Mucosa of stomach (tissue), 1 donor: Measurements from ENCODE around the gene OR5AC2.

Source experiments
- H3K27me3 ChIP-seq: one replicate; pipeline ENCODE4 v1.7.0; 2013; ENCODE audit warnings: mild to moderate bottlenecking, low read length; ENCODE audit not compliant: control insufficient read depth, insufficient read depth
- H3K36me3 ChIP-seq: one replicate; pipeline ENCODE4 v1.7.0; 2013; ENCODE audit warnings: low read length; ENCODE audit not compliant: control insufficient read depth, insufficient read depth
- H3K4me1 ChIP-seq: one replicate; pipeline ENCODE4 v1.7.0; 2013; ENCODE audit warnings: mild to moderate bottlenecking, low read length; ENCODE audit not compliant: control insufficient read depth, insufficient read depth
- H3K4me3 ChIP-seq: one replicate; pipeline ENCODE4 v1.7.0; 2013; ENCODE audit warnings: low read length
- H3K9ac ChIP-seq: one replicate; pipeline ENCODE4 v1.7.0; 2013; ENCODE audit warnings: mild to moderate bottlenecking, low read length, moderate library complexity
- H3K9me3 ChIP-seq: one replicate; pipeline ENCODE4 v1.7.0; 2013; ENCODE audit warnings: mild to moderate bottlenecking, low read length, moderate library complexity; ENCODE audit not compliant: control insufficient read depth
- donor health status: Pancreatic carcinoma.

The OR5AC2 gene, protein sequence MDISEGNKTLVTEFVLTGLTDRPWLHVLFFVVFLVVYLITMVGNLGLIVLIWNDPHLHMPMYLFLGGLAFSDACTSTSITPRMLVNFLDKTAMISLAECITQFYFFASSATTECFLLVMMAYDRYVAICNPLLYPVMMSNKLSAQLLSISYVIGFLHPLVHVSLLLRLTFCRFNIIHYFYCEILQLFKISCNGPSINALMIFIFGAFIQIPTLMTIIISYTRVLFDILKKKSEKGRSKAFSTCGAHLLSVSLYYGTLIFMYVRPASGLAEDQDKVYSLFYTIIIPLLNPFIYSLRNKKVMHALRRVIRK

DNA sequence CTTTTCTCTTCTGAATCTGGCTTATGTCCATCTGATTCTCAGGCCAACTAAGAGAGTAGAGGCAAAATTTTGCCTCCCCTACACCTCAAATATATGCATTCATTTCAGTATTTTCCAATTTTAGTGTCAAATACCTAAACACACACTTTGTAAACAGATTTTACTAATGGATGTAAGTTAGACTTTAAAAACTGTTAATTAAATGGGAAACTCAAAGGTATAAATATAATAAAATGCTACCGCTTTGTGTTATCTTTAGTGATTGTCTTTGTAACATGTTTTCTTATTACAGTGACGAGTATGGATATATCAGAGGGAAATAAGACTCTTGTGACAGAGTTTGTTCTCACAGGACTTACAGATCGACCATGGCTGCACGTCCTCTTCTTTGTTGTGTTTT lies at the start of gene OR5AC2:
Gene OR5AC2, plus strand, starts transcription at position 301 of the 400 bp plus-strand sequence. Its CDS starts 0 bp downstream, at position 301.
- H3K9me3 ChIP-seq: no peaks in the 10 kb centered on the region
- H3K36me3 ChIP-seq: no peaks in the 10 kb centered on the region
- no peaks in the 10 kb centered on the region for H3K4me1 ChIP-seq
- H3K9ac ChIP-seq: no peak within 1 kb of the TSS
- no peak within 1 kb of the TSS for H3K4me3 ChIP-seq
- no peaks in the 10 kb centered on the region for H3K27me3 ChIP-seq

DNA sequence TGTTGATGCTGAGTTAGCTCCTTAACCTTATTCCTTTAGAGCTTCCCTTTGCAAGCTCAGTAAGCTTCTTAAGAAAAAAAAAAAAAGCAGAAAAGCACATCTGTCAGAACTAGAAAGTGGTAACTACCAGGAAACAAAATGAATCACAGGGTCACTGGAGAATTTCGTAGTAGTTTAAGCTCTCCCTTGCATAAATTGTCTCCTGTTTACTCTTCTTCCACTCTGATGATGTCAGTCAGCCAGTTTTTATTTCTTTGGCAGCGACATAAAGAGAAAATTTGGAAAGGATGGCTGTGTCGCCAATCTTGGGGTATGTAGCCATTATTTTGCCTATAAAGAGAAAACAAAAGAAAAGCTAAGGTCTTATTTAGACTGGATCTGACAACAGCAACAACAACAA lies 48.7 kb upstream of the OR5AC2 start:
- H3K27me3 ChIP-seq: no peaks in the 10 kb centered on the region
- no peak overlapping the region for H3K4me3 ChIP-seq
- H3K36me3 ChIP-seq: no peaks in the 10 kb centered on the region
- H3K9me3 ChIP-seq: no peaks in the 10 kb centered on the region
- H3K9ac ChIP-seq: no peak overlapping the region
- H3K4me1 ChIP-seq: no peaks in the 10 kb centered on the region

DNA sequence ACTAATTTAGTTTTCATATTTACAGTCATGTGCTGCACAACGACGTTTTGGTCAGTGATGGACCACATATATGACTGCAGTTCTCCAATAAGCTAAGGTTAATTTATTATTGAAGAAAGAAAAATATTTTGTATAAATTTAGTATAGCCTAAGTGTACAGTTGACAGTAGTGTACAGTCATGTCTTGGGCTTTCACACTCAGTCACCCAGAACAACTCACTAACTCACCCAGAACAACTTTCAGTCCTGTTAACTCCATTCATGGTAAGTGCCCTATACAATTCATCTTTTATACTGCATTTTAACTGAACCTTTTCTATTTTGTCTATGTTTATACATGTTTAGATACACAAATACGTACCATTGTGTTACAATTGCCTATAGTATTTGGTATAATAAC lies 48.1 kb upstream of the OR5AC2 start:
- no peaks in the 10 kb centered on the region for H3K27me3 ChIP-seq
- no peaks in the 10 kb centered on the region for H3K9me3 ChIP-seq
- H3K36me3 ChIP-seq: no peaks in the 10 kb centered on the region
- no peak overlapping the region for H3K4me3 ChIP-seq
- H3K4me1 ChIP-seq: no peaks in the 10 kb centered on the region
- no peak overlapping the region for H3K9ac ChIP-seq

DNA sequence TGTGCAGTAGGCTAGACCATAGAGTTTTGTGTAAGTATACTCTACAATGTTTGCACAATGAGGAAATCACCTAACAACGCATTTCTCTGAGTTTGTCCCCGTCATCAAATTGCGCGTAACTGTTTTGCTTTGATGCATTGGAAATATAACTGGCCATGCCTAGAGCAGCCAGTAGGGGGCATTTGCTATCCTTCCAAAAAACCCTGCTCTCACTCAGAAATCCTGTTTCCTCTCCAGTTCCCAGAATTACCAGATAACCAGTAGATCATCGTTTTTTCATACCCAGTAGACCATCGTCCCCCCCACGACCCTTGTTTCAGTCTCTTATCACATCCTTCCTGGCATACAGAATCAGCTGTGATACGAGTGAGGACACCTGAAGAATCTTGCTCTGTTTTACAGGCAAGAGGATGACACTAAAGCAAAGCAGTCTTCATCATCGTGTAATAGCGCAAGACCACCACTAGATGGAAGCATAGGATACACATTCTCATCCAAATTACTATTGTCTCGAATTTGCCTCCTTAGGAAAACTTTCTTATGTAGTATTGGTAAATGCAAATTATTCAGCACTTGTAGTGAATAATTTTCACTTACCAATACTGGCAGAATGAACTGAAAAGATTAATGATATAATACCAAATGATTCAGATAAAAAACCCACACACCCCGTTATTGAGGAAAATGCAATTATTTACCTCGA lies 47.5 kb upstream of the OR5AC2 start:
- H3K36me3 ChIP-seq: no peaks in the 10 kb centered on the region
- no peaks in the 10 kb centered on the region for H3K27me3 ChIP-seq
- no peak overlapping the region for H3K9ac ChIP-seq
- H3K4me1 ChIP-seq: no peaks in the 10 kb centered on the region
- no peak overlapping the region for H3K4me3 ChIP-seq
- no peaks in the 10 kb centered on the region for H3K9me3 ChIP-seq

DNA sequence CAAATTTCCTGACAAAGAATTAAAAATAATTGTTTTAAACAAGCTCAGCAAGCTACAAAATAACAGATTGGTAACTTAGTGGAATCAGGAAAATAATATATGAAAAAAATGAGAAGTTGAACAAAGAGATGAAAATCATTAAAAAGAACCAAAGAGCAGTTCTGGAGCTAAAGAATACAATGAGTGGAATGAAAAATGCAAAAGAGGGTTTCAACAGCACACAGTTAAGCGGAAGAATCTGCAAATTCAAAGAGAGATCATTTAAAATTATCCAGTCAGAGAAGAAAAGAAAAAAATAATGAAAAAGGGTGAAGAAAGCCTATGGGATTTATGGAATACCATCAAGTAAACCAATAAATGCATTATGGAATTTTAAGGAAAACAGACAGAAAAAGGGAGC lies 45.6 kb upstream of the OR5AC2 start:
- no peaks in the 10 kb centered on the region for H3K27me3 ChIP-seq
- no peaks in the 10 kb centered on the region for H3K9me3 ChIP-seq
- no peak overlapping the region for H3K4me3 ChIP-seq
- H3K36me3 ChIP-seq: no peaks in the 10 kb centered on the region
- no peak overlapping the region for H3K9ac ChIP-seq
- H3K4me1 ChIP-seq: no peaks in the 10 kb centered on the region

DNA sequence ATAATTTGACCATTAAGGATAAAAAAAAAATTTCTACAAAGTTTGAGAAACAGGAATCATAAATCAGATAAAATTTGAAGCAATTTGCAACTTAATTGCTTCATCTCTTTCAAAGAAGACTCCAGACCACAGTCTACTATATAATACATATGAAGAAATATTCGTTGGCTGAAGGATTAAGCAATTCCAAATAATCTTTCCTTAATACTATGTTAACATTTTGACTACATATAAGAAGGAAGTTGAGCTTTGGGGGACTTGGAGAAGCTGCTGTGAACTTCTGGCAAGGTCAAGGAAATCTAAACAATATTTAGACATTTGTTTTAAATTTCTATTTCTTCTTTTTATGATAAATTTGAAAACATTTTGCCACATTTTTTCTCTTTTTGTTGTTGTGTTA lies 38.4 kb upstream of the OR5AC2 start:
- H3K36me3 ChIP-seq: no peaks in the 10 kb centered on the region
- H3K27me3 ChIP-seq: no peaks in the 10 kb centered on the region
- H3K9me3 ChIP-seq: no peaks in the 10 kb centered on the region
- no peaks in the 10 kb centered on the region for H3K4me1 ChIP-seq
- no peak overlapping the region for H3K9ac ChIP-seq
- no peak overlapping the region for H3K4me3 ChIP-seq

DNA sequence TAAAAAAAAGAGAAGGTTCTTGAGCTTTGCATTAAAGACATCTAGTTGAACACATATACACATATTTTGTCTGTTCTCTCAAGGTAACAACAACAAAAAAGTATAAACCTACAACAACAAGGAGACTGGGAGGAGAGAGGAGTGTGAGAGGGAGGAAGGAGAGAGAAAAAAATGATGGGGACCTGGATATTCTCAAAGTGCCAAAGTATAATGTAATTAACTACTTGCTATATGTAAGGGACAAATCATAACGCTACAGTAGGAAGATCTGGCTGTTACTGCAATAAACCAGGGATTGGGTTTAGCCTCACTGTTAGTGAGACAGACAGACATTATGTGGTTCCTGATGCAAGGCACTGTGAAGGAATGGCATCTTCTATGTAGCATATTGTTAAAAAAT lies 37.7 kb upstream of the OR5AC2 start:
- H3K36me3 ChIP-seq: no peaks in the 10 kb centered on the region
- H3K4me1 ChIP-seq: no peaks in the 10 kb centered on the region
- no peak overlapping the region for H3K9ac ChIP-seq
- H3K27me3 ChIP-seq: no peaks in the 10 kb centered on the region
- H3K4me3 ChIP-seq: no peak overlapping the region
- H3K9me3 ChIP-seq: no peaks in the 10 kb centered on the region

DNA sequence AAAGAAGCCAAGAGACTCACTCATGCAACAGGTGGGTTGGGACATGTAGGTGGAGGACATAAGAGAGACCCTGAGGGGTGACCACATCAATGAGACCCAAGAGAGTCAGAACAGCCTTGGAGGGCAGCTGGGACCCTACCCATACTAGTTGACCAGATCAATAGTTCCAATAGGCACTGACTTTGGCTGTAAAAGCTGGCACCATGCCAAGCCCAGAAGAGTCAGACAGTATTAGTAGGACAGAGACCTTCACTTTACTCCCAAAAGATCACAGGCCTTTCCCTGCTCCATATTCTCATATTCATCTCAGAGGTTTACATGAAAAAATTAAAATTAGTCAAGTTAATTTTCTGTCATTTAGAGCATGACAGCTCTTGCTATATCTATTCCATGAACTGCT lies 30.9 kb upstream of the OR5AC2 start:
- Histone ChIP-seq H3K9ac (no peak overlapping the region), H3K4me1 (no peaks in the 10 kb centered on the region), H3K4me3 (no peak overlapping the region), H3K27me3 (no peaks in the 10 kb centered on the region), H3K9me3 (no peaks in the 10 kb centered on the region), H3K36me3 (no peaks in the 10 kb centered on the region)

DNA sequence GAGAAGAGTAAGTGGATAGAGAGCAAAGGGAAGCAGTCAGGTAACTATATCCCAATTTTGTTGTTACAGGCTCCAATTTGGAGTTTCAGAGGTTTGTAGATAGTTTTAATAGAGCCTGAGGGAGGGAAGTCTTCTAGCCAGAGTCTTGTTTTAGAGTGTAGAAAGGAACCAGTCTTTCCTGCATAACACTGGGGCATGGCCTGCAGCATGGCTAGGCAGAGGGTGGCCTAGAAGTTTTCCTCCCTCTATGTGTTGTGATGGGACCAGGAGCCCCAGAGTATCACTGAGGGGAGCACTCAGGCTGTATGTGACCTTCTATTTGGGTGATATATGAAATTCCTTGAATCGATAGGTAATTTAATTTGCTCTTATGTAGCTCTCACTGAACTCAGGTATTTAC lies 29.3 kb upstream of the OR5AC2 start:
- Histone ChIP-seq H3K4me1 (no peaks in the 10 kb centered on the region), H3K27me3 (no peaks in the 10 kb centered on the region), H3K9me3 (no peaks in the 10 kb centered on the region), H3K9ac (no peak overlapping the region), H3K4me3 (no peak overlapping the region), H3K36me3 (no peaks in the 10 kb centered on the region)

DNA sequence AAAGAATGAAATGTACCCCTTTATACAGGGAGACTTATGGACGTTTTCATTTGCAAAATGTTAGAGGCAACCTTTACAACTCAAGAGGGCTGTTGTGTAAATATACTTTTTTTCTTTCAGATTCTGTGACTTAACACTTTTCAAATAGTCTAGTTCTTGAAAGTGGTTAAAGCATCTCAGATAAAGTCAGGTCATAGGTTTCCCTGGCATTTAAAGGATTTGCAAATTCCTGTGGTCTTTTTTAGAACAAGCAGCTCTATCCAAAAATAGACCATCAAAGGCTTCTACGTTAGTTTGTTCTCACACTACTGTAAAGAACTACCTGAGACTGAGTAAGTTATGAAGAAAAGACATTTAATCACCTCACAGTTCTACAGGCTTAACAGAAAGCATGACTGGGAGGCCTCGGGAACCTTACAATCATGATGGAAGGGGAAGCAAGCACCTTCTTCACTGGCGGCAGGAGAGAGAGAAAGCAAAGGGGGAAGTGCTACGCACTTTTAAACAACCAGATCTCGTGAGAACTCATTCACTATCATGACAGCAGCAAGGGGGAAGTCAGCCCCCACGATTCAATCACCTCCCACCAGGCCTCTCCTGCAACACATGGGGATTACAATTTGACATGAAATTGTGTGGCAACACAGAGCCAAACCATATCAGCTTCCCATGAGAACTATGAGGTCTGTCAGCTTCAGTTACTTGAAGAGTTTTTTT lies 28.6 kb upstream of the OR5AC2 start:
- Histone ChIP-seq H3K9ac (no peak overlapping the region), H3K36me3 (no peaks in the 10 kb centered on the region), H3K27me3 (no peaks in the 10 kb centered on the region), H3K4me1 (no peaks in the 10 kb centered on the region), H3K9me3 (no peaks in the 10 kb centered on the region), H3K4me3 (no peak overlapping the region)

DNA sequence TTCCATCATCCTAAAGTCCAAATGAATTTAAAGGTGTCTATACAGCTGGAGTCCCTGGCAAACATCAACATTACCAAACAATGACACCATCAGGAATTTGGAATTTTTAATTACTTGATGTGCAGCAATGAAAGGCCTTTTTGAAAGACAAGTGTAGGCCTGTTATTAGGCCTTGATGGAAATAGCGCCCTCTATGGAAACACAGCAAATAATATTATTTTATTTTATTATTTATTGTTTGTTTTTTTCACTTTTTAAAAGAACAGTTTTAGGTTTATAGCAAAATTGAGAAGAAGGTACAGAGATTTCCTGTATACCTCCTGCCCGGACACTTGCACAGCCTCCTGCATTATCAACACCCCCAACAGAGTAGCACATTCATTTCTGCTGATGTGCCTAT lies 18.1 kb upstream of the OR5AC2 start:
- Histone ChIP-seq H3K9ac (no peak overlapping the region), H3K9me3 (no peaks in the 10 kb centered on the region), H3K4me1 (no peaks in the 10 kb centered on the region), H3K4me3 (no peak overlapping the region), H3K27me3 (no peaks in the 10 kb centered on the region), H3K36me3 (no peaks in the 10 kb centered on the region)

DNA sequence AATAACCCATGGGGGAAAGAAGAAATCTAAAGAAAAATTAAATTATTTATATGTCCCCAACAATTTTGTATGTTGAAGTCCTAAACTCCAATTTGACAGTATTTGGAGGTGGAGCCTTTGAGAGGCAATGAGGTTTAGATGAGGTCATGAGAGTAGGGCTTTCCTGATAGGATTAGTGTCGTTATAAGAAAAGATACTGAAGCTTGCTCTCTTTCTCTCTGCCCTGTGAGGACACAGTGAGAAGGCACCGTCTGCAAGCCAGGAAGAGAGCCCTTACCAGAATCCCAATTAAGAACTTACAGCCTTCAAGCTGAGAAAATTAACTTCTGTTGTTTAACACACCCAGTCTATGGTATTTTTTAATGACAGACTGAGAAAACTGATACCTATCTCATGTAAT lies 16.1 kb upstream of the OR5AC2 start:
- Histone ChIP-seq H3K9me3 (no peaks in the 10 kb centered on the region), H3K4me3 (no peak overlapping the region), H3K9ac (no peak overlapping the region), H3K27me3 (no peaks in the 10 kb centered on the region), H3K36me3 (no peaks in the 10 kb centered on the region), H3K4me1 (no peaks in the 10 kb centered on the region)
